HK-2 (cell line): ENCODE data around the gene ZNF182.
"Not testable (repeated sequence)": the region's sequence is repeated elsewhere in the genome, so short reads cannot be mapped to it uniquely, and the experiment has no call there.

Source experiments
- DNase-seq: peaks from one replicate; pipeline ENCODE4 v3.0.0-alpha.2; 2018; ENCODE audit not compliant: unreplicated experiment

The ZNF182 gene

DNA sequence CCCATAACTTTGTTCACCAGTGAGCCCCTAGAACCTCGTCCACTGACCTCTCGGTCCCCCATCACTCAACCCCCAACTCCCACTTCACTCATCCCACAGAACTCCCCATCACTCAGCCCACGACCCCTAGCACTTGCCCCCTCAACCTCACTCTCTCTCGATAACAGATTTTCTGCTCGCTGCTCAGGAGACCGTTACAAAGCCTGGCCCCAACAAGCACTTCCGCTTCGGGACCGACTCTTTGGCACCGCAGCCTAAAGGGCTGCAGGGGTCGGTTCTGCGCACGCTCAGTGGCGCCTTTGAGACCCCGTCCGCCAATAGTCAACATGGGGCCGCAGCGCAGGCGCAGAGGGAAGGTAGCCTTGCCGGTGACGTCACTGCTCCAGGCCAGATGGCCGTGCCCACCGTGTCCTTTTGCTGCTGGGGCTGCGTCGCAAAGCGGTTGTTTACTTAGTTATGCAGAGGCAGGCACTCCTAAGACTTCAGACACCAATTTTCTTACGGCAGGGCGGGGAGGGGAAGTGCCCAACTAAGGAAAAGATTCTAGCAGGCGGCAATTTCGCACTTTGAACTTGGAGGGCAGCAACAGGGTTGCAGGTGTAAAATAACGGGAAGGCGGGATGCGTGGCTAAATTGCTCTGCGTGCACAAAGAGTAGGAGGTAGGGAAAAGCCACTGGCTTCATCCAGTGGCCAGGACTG, at the start of gene ZNF182:
TSS of gene ZNF182 (minus strand) at position 232 of the 700 bp plus-strand sequence. CDS start 1,380 bp downstream, outside the sequence.
- DNase-seq = no peak

DNA sequence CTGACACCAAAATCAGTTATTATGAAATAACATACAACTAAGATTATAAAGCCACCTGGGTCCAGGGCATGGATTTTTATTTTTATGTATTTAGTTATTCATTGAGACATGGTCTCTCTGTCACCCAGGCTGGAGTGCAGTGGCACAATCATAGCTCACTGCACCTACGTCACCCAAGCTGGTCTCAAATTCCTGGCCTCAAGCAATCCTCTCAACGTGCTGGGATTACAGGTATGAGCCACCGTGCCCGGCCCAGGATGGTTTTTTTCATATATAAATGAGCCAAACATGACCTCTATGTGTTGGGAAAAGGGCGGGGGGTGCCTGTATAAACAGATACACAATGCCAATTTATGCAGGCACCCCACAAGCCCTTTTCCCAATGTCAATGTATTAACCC, 43.1 kb upstream of the ZNF182 start:
- DNase-seq = no peak

DNA sequence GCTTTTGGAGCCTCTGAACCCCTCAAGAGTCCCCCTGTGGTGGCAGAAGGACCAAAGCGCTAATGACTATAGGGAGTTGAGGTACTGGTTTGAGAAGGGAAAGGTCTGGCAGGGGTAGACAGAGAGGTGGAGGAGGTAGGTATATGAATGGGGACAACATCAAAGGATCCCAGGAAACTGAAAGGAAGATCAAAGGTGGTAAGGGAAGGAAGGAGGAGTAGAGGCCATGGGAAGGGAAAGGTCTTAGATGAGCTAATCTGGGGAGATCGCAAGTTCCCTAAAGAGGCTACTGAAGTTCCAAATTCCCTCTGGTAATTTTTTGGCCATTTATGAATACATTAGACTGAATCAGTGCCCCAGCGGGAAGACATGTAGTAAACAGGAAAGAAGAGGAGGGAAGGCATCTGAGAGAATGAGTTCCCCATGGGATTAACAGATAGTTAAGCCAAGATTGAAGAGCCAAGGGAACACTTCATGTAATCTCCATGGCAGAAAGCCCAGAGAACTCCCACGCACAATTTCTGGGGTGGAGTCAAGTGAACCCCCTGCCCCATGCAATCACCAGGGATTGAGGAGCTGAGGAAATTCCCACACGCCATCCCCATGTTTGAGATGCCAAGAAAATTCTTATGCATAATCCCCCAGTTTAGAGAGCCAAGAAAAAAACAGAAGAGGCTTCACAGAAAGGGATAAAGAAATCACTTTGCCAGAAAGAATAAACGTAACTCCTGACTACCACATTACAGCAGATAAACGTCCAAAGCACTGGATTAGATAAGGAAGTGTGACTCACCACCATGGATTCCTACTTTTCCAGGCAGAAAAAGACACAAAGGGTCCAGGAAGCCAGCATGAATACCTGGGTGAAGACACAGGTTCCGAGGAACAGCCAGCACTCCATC, 41.9 kb upstream of the ZNF182 start:
- DNase-seq = peak; percentile 1

DNA sequence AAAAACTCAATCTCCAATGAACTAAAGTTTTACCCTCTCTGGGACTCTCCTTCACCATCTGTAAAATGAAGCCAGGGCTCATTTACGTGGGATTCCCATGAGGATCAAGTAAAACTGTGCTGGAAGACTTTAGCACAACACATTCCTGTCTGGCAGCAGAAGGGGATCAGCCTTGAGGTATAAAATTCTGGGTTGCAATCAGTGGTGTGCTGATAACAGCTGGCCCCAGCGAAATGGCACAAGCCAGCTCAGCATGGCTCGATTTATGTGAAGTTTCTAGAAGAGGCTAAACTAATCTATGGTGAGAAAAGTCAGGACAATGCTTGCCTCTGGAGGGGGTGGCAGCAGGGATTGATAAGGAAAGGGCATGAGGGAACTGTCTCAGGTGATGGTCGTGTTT, 39.3 kb upstream of the ZNF182 start:
- DNase-seq = no peak

DNA sequence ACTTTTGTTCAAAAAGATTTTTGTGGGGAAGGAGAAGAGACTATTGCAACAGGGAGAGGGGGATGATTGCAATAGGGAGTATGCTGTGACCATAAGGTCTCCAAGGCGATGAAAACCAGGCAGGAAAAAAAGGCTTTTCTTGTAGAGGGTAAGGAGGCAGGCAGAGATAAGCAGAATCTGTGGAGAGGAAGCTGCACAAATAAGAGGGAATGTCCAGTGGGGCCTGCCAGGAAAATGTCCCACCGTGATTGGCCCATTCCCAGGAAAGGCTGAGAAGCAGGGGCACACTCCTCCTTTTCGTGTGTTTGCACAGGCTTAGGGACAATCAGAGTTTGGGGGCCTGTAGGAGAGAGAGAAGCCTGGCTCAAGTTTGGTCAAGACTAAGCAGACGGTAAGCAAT, 32.1 kb upstream of the ZNF182 start:
- DNase-seq = no peak

DNA sequence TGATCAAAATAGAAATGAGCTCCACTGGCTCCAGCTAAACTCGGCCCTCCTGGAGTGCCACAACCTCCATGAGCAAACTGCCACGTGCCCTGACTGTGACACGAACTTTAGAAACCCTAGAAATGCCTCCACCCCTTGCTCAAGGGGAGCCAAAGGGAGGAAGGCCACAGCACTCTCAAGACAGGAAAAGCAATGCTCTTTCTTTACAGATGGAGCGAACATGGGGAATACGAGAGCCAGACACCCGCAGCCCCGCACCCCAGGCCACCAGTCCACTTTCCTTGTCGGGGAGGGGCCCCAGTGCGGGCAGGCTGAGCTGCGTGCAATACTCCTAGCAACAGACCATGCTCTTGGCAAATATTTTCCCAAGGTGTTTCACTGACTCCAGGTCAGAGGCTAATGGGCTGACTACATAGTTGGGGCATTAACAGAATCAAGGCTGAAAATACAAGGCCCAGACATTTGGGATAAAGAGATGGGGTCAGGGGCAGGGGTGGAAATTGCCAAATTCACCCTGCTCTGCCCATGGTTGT, 26.9 kb upstream of the ZNF182 start:
- not testable (repeated sequence) for DNase-seq

DNA sequence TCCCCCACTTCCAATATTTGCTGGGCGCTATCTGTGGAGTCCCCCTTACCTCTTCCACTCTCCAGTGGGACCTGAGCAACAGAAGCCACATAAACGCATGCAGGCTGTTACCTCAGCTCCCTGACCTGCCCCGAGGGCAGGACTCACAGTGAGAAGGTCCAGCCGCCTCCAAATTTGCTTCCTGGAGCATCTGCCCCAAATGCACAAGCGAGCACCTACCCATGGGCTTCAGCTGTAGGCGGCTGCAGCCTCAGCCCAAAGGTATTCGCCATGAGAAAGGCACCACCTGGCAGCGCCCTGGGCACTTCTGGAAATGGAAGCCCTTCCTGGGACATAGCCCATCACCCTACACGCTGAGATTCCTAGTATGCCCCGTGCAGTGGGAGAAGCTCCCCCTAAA, 26.4 kb upstream of the ZNF182 start:
- no peak for DNase-seq

DNA sequence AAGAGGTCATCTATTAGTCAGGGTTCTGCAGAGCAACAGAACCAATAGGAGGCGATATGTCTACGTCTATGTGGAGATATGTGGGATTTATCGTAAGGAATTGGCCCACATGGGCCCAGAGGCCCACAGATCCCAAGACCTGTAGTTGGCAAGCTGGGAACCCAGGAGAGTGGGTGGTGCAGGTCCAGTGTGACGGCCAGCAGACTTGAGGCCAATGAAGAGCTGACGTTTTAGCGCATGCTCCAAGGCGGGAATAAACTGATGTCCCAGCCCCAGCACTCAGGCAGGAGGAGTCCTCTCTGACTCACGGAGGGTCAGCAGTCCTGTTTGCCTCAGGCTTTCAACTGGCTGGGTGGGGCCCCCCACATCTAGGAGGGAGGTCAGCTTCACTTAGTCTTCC, 24.3 kb upstream of the ZNF182 start:
- DNase-seq = no peak

DNA sequence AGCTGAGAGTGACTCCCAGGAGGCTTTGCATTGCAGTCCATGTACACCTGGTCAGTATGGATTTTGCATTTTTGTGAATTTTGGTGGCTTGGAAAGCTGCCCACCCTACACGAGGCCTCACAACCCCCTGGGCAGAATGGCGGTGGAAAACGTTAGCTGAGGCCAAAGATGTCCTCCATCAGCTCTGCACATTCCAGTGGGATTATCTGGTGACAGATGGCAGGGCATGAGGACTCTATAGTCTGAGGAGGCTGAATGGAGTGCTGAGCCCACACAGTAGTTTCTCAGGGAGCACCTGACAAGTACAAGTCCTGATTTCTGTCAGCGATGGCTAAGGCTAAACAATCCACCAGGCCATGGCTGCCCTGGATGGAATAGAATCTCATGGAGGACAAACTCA, 23.8 kb upstream of the ZNF182 start:
- DNase-seq = not testable (repeated sequence)

DNA sequence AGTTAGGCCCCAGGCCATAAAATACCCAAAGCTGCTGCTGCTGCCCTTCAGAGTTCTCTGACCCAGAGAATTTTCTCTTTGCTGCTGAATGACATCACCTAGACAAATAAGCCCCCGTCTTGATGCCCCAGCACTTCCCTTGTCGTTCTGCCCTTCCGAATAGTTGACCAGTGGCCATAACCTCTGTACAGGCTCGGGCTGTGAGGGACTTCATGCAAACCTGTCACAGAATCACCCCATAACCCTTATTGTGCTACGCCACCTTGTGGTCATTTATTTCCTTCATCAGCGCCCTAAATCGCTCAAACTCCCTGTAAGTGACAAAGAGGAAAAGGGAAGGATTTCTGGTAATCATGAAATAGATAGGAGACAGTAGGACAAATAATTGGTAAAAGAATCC, 21.8 kb upstream of the ZNF182 start:
- peak; percentile 33 for DNase-seq

DNA sequence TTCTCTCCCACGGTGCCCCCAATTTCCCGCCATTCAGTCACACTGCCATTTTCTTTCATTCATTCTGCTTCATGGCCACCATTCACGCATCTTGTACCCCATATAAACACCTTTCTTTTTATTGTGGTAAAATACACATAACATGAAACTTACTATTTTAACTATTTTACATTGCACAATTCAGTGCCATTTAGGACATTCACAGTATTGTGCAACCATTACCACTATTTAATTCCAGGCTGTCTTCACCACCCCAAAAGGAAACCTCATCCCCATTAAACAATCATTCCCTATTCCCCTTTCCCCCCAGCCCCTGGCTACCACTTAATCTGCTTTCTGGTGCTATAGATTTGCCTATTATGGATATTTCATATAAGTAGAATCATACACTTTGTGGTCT, 18.9 kb upstream of the ZNF182 start:
- no peak for DNase-seq

DNA sequence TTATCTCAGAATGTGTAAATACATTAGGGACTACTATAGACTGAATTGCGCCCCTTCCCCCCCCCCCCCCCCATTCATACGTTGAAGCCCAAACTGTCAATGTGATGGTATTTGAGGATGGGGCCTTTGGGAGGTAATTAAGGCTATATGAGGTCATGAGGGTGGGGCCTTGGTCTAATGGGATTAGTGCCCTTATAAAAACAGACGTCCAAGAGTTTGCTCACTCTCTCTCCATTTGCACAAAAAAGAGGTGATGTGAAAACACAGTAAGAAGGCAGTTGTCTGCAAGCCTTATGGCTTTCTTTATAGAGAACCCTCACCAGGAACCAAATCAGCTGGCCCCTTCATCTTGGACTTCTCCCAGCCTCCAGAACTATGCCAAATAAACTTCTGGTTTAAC, 18.3 kb upstream of the ZNF182 start:
- DNase-seq = no peak

DNA sequence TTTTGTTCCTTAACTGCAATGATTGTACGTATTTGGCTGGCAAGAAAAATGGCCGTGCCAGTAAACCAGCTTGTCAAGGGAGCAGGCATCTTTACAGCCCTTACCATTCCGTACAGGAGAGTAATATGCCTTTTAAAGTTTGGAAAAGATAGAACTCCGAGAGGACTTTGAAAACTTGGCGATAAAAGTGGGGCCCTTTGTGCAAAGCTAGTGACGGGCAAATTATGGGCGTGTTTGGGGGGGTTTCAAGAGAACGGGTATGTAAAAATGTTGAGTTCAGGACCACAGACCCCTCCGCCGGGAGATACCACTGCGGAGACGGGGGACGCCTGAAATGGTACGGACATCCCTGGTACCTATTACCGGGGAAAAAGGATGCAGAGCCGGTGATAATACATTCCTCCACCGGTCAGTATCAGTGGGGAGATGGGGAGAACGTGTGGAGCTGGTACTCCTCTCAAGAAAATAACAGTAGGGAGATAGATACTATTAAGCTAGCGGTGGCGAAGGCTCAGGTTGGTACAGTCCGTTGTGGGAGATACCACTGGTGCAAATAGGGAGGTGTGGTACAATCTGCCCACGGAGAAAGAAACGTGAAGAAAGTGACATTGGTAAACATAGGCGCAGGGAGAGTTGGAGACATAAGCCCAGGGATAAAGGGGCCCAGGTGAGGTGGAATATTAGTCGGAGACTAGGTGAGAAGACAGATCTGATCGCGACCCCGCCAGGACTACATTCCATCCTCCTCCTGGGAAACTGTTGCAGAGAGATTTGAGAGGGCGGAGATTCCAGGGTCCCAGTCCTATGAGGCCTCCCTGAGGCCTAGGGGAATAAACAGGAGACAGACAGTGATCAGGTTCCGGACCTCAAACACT, 17.5 kb upstream of the ZNF182 start:
- peak; percentile 77 for DNase-seq

DNA sequence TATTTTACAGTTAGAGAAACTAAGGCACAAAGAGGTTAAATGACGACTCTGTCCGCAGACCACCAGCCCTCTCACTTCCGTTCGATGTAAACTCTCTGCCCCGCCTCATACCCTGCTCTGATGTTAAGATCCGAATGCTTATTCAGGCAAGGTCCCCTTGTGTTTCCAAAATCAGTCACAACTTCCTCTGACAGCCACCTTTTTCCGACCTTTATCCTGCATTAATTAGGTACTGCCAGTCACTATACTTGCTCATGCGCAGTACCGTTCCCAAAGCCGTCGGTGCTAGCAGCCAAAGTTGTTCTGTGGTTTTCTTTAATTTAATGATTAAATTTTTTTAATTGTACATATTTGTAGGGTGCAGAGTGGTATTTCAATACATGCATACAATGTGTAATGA, 16.7 kb upstream of the ZNF182 start:
- not testable (repeated sequence) for DNase-seq

DNA sequence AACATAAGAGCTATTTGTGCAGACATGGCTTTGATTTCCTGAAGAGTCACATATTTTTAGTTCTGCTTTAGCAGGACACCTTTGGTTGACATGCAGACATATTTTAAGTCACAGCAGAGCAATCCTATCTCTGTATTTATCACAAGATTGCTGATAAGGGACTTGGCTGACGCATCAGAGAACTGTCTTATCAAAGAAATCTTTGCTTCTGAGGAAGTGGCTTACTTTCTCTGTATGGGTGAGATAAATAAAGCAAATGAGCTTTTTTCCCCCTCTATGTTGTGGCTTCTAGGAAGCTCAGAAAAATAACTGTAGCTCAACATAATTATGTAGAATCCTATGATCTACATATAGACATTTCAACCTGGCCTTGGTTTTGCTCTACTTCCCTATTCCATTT, 16.1 kb upstream of the ZNF182 start:
- not testable (repeated sequence) for DNase-seq

DNA sequence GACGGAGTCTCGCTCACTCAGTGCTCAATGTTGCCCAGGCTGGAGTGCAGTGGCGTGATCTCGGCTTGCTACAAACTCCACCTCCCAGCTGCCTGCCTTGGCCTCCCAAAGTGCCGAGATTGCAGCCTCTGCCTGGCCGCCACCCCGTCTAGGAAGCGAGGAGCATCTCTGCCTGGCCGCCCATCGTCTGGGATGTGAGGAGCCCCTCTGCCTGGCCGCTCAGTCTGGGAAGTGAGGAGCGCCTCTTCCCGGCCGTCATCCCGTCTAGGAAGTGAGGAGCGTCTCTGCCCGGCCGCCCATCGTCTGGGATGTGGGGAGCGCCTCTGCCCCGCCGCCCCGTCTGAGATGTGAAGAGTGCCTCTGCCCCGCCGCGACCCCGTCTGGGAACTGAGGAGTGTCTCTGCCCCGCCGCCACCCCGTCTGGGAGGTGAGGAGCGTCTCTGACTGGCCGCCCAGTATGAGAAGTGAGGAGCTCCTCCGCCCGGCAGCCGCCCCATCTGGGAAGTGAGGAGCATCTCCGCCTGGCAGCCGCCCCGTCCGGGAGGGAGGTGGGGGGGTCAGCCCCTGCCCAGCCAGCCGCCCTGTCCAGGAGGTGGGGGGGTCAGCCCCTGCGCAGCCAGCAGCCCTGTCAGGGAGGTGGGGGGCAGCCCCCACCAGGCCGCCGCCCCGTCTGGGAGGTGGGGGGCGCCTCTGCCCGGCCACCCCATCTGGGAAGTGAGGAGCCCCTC, 13.0 kb upstream of the ZNF182 start:
- DNase-seq = not testable (repeated sequence)

DNA sequence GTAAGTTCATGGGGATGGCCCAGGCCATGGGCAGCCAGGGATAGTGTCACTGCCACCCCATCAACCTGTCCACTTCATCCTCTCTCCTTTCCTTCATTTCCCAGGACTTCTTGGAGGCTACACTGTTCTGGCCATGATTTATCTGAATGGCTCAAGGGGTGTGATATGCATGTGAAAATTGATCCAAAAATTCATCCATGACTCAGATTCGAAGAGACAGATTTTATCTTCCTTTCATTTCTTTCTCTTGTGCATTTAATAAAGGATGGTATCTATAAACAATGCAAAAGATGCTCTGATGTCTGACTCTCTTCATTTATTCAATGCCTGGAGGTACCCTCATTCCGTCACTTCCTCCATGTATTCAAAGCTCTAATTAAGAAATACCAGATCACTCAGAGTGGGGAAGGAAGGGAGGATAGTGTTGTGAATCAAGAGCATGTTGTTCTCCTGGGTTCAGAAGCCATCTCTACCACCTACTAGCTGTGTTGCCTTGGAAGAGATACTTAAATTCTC, 5.7 kb upstream of the ZNF182 start:
- DNase-seq = not testable (repeated sequence)

DNA sequence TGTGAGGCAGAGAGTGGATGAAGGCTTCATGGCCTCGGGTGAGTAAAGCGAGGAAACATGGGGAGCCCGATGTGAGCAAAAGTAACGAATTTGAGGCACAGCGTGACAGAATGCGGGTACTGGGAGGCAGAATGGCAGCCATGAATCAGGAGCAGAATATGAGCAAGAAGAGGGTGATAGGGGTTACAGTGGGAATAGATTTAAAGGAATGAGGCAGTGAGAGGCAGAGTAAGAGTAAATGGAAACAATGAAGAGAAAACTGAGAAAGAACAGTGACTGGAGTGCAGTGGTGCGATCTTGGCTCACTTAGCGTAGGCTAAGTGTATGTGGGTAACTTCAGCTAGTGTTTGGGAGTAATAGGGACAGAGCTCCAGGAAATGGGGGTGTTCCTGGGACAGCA, 2.9 kb upstream of the ZNF182 start, which contains the start of gene SPACA5:
TSS of gene SPACA5 (plus strand) at position 301 of the 400 bp plus-strand sequence. CDS start 815 bp downstream, outside the sequence.
- not testable (repeated sequence) for DNase-seq

DNA sequence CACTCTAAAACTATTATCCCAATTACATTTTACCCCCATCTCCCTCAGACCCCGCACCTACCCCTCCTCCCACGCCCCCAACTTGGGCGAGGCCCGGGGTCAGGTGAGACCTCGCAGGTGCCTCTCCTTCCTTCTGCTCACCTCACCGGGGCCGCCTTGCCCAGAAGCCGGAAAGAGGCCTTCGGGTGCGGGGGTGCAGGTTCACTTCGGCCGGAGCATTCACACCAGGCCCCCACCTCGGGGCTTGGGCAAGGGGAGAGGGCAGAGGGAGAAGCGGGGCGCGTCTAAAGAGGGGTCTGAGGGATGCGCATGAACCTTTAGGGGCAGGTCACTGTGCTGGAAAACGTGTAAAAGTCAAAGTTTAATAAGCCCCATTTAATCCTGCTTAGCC, 427 bp downstream of the ZNF182 start:
- DNase-seq = no peak

DNA sequence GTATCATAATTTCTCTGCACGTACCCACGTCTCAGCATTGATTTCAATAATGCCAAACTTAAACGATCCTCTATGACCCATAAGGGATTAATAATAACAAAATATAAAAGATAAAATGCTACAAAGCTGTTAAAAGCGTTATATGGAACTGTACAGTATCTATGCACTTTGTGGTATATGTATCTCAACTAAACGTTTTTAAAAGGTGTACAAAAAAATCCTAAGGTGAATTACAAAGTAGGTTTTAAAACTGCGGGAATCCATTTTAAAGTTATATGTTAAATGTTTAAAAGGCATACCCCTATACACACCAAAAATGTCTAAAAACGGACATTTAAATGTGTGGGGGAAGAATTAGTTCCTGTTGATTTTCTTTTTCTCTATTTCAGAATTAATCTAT, 860 bp downstream of the ZNF182 start:
- no peak for DNase-seq

DNA sequence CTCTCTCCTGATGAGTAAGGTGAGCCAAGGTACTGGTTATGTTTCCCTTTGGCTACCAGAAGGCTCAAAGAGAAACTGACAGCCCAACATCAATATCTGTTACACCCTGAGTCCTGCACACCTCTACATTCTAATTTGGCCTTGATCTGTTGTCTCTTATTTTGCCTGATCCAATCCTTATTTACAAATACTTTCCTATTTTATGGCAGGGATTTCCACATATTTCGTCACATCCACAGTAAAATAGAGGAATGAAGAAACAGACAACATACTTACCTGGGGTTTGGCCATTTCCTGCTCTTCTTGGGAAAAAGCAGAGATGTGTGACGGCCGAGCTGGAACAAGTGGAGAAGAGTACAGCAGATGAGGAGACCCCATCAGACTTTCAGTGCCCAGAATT, 1.5 kb downstream of the ZNF182 start:
- no peak for DNase-seq
